Measurements from ENCODE around the gene SEMA6A. TPM values are rescaled to one million over a fixed set of nuclear protein-coding genes. Genes with fewer than 3 reads are reported as not detected.

Gene SEMA6A
- polyA plus RNA-seq, 1 of the 3 experiments (the other 2 are of a cell fraction): 0.18 TPM

GRCh38 chr5:116480894-116481510 is 93.6 kb downstream of the SEMA6A start (continued):
- TF ChIP-seq ZBTB33 (IDR thresholded peaks at IDR 0.05; ENCODE audit: borderline replicate concordance, low read depth) (no peak), FOXM1 (IDR thresholded peaks at IDR 0.05; ENCODE audit: low read depth) (no peak), MAX (IDR thresholded peaks at IDR 0.05; ENCODE audit: low read depth) (no peak), MEF2A (IDR thresholded peaks at IDR 0.05; ENCODE audit: borderline replicate concordance, low read depth) (no peak), TAF1 (IDR thresholded peaks at IDR 0.05; ENCODE audit: borderline replicate concordance, low read depth, low read length) (no peak), RCOR1 (IDR thresholded peaks at IDR 0.05; ENCODE audit: low read length) (no peak), CHD2 (IDR thresholded peaks at IDR 0.05; ENCODE audit: low read length, partially characterized antibody) (no peak)

GRCh38 chr5:116479776-116480675 is 94.6 kb downstream of the SEMA6A start:
- Histone ChIP-seq H3K27me3 (ENCODE audit: insufficient read depth) (no peaks in the 10 kb centered on the region), H4K20me1 (ENCODE audit: insufficient read depth) (no peaks in the 10 kb centered on the region), H3K79me2 (ENCODE audit: insufficient read depth) (no peaks in the 10 kb centered on the region), H3K36me3 (replicated peaks in 1 of 2; ENCODE audit: control insufficient read depth in 1 of 2, insufficient read depth in 2 of 2, low read length in 1 of 2) (no peaks in the 10 kb centered on the region), H3K4me1 (ENCODE audit: control insufficient read depth in 1 of 2, insufficient read depth in 2 of 2, low read depth in 1 of 2, low read length in 1 of 2) (peaks cover 0 to 2% of the 10 kb centered on the region in 2 experiments; a peak in 2 of 4 replicates), H3K4me3 (ENCODE audit: low read depth in 2 of 2, low read length in 1 of 2) (no peak overlapping the region), H3K9me2 (no peaks in the 10 kb centered on the region), H3K9me3 (no peaks in the 10 kb centered on the region), H3K9ac (no peak overlapping the region), H3F3A (replicated peaks; ENCODE audit: insufficient read depth) (no peaks in the 10 kb centered on the region), H3K27ac (ENCODE audit: low read depth in 2 of 2, low read length in 1 of 2) (no peak overlapping the region), H3K4me2 (no peak overlapping the region), H2AFZ (ENCODE audit: low read depth) (no peak overlapping the region)
- WGBS (ENCODE audit: low lambda C conversion rate): 82% methylated on average over 6 of the region's 7 CpGs
- DNase-seq: no peak
- ChIA-PET POLR2A (no interaction called here), CTCF (no interaction called here)
- no peak for TF ChIP-seq GATA2 (CRISPR knock-in tag; IDR thresholded peaks at IDR 0.05)
- TF ChIP-seq POLR2AphosphoS5 (IDR thresholded peaks at IDR 0.05; ENCODE audit: low read depth, low read length): no peak
- TF ChIP-seq RXRA (IDR thresholded peaks at IDR 0.05; ENCODE audit: borderline replicate concordance, low read depth): no peak
- no peak for TF ChIP-seq USF1 (IDR thresholded peaks at IDR 0.05; ENCODE audit: borderline replicate concordance, low read depth)
- TF ChIP-seq RCOR1 (IDR thresholded peaks at IDR 0.05; ENCODE audit: low read length): no peak
- TF ChIP-seq PBX3 (IDR thresholded peaks at IDR 0.05): no peak
- no peak for TF ChIP-seq NFIC (IDR thresholded peaks at IDR 0.05; ENCODE audit: borderline replicate concordance)
- no peak for TF ChIP-seq JUND (IDR thresholded peaks at IDR 0.05)
- TF ChIP-seq FOXJ3 (CRISPR knock-in tag; IDR thresholded peaks at IDR 0.05): no peak
- TF ChIP-seq IRF3 (IDR thresholded peaks at IDR 0.05; ENCODE audit: low read depth, low read length): no peak
- no peak for TF ChIP-seq RAD21 (IDR thresholded peaks at IDR 0.05; ENCODE audit: low read length)
- no peak for TF ChIP-seq ZBTB33 (IDR thresholded peaks at IDR 0.05; ENCODE audit: borderline replicate concordance, low read depth)
- TF ChIP-seq MEF2A (IDR thresholded peaks at IDR 0.05; ENCODE audit: borderline replicate concordance, low read depth): no peak
- TF ChIP-seq SIN3A (IDR thresholded peaks at IDR 0.05; ENCODE audit: borderline replicate concordance, low read depth, low read length): no peak
- no peak for TF ChIP-seq RFX5 (IDR thresholded peaks at IDR 0.05; ENCODE audit: low read length)
- TF ChIP-seq MAX (IDR thresholded peaks at IDR 0.05; ENCODE audit: low read depth): no peak
